HG02610 (cell line): ENCODE measurements around the gene VAV2.

Experiments
- ATAC-seq: cut with Tn5 transposase; IDR thresholded peaks from one replicate; pipeline ENCODE4 v1.9.1; 2021; ENCODE audit warnings: mild to moderate bottlenecking, moderate library complexity; ENCODE audit not compliant: unreplicated experiment

Gene VAV2

GRCh38 chr9:133857639-133858038 is 134.5 kb downstream of the VAV2 start:
- no peak for ATAC-seq

GRCh38 chr9:133856798-133857197 is 135.3 kb downstream of the VAV2 start:
- ATAC-seq: no peak

- no peak for ATAC-seq
Measured at GRCh38 chr9:133855802-133856521, 136.2 kb downstream of the VAV2 start.

GRCh38 chr9:133855371-133855770 is 136.8 kb downstream of the VAV2 start:
- no peak for ATAC-seq

GRCh38 chr9:133854765-133855164 is 137.4 kb downstream of the VAV2 start:
- ATAC-seq: no peak

- ATAC-seq: no peak
Measured at GRCh38 chr9:133854048-133854447, 138.1 kb downstream of the VAV2 start.

GRCh38 chr9:133853331-133853730 is 138.8 kb downstream of the VAV2 start:
- no peak for ATAC-seq

GRCh38 chr9:133852431-133852830 is 139.7 kb downstream of the VAV2 start:
- no peak for ATAC-seq

GRCh38 chr9:133851693-133852092 is 140.4 kb downstream of the VAV2 start:
- no peak for ATAC-seq

GRCh38 chr9:133850937-133851336 is 141.2 kb downstream of the VAV2 start:
- no peak for ATAC-seq

GRCh38 chr9:133850161-133850560 is 142.0 kb downstream of the VAV2 start:
- no peak for ATAC-seq

- no peak for ATAC-seq
Measured at GRCh38 chr9:133849110-133849670, 142.9 kb downstream of the VAV2 start.

- no peak for ATAC-seq
Measured at GRCh38 chr9:133848471-133849109, 143.5 kb downstream of the VAV2 start.

- no peak for ATAC-seq
Measured at GRCh38 chr9:133846483-133847090, 145.5 kb downstream of the VAV2 start.

- no peak for ATAC-seq
Measured at GRCh38 chr9:133845440-133845839, 146.7 kb downstream of the VAV2 start.

GRCh38 chr9:133844881-133845410 is 147.2 kb downstream of the VAV2 start:
- ATAC-seq: no peak

GRCh38 chr9:133844398-133844784 is 147.7 kb downstream of the VAV2 start:
- no peak for ATAC-seq

- ATAC-seq: no peak
Measured at GRCh38 chr9:133843751-133844397, 148.2 kb downstream of the VAV2 start.

- no peak for ATAC-seq
Measured at GRCh38 chr9:133843250-133843649, 148.9 kb downstream of the VAV2 start.

- no peak for ATAC-seq
Measured at GRCh38 chr9:133842721-133843227, 149.3 kb downstream of the VAV2 start.

- ATAC-seq: no peak
Measured at GRCh38 chr9:133842174-133842573, 149.9 kb downstream of the VAV2 start.
